T-helper 9 cell (primary cell): ENCODE measurements around the gene IQCF2.
"Not testable (repeated sequence)": the region's sequence is repeated elsewhere in the genome, so short reads cannot be mapped to it uniquely, and the experiment has no call there.

Source experiments
- DNase-seq: peaks from one replicate; pipeline ENCODE4 v3.0.0-alpha.2; 2020

IQCF2 gene

DNA sequence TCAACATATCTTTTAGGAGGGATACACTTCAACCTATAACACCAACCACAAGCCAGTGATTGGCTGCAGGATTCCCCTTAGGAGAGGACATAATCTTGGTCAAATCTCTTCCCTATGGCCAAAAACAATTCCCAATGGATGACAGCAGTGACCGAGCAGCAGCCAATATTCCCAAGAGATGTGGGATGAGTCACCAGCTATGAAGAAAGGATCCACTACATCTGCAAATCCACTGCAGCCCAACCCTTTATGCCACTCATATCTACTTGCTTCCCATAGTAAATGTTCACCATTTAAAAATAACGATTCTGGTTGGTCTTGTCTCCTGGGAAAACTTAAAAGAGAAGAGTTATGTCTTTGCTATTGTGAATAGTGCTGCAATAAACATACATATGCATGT, 18.5 kb downstream of the IQCF2 start:
- no peak for DNase-seq

DNA sequence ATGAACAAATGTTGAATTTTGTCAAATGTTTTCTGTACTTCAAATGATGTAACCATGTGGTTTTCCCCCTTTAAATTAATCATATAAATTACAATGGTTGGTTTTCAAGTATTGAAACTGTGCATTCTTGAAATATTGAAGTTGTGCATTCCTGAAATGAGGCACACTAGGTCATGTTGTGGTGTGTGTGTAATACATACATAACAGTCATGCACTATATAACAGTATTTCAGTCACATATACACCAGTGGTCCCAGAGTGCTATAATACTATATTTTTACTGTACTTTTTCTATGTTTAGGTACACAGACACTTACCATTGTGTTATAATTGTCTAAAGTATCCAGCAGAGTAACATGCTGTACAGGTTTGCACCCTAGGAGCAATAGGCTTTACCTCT, 25.0 kb downstream of the IQCF2 start:
- no peak for DNase-seq

DNA sequence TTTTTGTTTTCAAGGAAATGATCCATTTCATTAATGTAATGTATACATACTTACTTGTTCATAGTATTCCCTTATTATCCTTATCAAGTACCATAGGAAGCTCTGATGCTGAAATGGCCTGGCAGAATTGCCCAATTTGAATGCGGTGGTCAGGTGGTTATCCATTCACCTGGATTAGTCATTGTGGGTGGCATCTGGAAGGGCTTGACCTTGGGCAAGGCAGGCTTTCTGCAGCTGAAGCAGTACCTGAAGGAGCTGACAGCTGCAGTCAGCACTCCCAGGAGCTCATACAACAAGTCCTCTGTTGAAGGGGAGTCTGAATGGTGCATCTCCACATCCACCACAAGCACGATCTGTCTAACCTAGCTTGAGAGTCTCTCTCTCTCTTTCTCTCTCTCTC, 26.2 kb downstream of the IQCF2 start:
- no peak for DNase-seq

DNA sequence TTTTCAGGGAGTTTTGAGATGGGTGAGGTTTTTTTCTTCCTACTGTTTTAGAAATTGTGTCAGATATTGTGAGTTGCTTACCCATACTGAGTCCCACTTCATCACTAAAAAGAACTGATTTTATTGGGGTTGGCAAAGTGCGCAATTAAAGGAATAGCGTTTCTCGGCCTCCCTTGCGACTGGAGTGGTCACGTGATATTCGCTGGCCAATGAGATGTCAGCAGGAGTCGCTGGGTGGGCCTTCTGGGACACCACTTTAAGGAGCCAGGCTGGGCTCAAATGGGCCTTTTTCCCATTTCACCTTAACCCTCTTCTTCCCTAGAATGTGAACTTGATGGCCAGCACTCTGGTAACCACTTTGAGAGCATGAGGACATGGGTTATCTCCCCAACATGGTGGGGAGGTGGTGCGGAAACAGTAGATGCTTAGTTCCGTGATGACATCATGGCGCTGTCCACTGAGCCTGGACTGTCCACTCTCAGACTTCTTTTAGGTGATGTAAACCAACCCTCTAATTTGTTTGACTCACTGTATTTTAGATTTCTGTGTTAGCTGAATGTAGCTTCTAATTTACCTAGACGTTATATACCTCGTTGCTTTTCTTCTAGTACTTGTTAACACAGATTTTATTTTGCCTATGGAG, 27.2 kb downstream of the IQCF2 start:
- DNase-seq: no peak

DNA sequence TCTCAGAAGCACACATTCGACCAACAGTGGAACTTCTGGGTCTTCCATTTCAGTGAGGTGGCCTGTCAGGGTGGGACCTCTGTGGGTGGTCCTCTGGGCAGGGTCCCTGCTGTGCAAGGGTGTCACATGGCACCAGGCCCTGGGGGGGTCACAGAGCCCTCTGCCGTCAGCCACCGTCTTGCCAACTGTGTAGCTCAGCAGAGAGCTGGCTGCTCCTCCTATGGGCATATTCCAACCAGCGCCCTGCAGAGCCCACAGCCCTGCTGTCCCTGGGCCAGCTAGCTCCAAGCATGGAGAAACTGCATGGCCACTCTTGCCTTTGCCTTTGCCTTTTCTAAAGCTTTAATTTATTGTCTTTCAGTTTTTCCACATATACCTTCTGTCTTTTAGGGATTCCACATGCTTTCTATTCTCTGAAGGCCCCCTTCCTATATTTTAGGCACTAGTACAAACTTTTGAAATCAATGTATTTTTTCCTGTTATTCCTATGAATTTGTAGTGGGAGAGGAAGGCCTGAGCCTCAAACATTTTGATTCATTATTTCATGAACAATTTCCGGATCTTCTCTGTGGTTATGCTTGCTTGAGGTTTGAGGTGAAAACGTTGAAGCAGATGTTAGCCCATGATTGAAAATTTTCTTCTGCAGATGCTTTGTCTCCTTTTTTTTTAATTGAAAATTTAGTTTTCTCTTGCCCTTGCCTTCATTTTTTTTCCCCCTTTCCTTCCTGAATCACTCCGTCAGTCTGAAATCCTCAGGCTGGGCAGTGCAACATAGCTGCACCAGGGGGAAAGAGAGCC, 30.0 kb downstream of the IQCF2 start:
- DNase-seq: no peak

DNA sequence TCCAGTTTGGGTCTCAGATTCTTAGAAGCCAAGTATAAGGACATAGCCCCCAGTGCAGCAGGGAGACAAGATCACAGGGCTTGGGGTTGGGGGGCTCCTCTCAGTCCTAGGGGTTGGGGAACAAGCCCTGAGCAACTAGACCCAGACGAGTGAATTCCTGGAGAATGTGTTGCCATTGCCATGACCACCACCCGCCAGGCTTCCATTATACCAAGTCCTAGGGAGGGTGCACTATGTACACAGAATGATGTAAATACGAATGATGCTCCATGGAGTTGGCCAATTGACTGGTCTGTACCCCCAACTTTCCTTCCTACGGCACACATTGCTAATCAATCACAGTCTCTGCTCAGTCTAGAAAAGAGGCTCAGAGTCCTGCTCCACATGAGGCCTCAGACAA, 33.0 kb downstream of the IQCF2 start:
- no peak for DNase-seq

DNA sequence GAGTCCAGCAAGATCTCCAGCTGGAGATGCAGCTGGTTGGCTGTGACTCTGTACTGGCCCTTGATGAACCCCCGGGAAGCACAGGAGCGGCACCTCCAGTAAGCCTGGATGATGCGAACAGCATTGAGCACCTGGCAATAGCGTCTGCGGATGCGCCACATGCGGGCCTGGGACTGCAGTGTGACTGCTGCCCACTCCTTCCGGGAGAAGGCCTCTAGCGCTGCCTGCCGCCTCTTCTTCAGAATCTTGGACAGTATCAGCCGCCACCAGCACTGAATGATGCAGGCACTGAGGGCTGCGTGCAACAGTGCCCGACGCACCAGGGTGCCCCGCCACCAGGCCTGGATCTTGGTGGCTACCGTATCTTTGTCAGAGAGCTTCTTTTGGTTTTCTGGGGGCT, 33.5 kb downstream of the IQCF2 start:
- no peak for DNase-seq

DNA sequence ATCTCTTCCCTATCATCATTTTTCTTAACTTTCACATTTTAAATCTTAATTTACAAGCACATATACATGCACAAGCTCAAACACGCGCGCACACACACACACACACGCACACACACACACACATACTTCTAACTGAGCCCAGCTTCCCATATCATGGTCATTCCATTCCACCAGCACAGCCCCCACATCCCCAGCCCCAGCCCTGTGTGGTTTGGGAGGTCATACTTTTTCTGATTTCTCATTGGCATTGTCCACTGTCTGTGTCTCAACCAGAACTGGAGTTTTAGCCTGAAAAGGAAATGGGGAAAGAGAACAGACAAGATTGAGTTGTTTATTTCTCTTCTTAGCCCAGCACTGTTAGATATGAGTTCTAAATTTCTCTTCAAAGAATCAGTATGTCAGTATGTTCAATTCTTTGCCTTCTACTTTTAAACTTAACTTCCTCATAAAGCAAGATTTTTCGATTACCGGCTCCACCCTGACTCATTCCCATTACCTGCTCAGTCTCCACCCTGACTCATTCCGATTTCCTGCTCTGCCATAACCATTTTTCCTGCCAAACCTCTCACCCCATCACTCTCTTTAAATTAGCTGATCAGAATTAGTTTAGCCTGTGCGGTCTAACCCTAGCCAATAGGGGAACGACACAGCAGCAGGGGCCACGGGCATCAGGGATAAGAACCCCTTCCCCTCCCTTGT, 35.3 kb downstream of the IQCF2 start:
- no peak for DNase-seq

DNA sequence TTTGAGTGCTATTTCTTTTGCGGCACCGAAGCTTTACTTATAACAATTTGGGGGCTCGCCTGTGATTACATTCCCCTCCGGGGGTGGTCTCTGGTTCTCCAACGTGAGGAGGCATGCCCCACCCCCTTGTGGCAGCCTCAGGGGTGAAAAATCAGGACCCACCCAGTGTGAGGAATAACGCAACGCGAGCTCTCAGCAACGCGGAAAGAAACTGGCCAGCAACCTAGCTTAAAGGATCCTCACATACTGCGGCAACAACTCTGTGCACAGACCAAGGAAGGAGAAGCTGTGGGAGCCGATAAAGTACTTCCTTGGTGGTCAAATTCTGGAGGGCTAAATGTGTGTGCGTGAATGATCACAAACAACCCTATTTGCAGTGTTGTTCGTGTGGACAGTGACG, 36.0 kb downstream of the IQCF2 start:
- DNase-seq: no peak

DNA sequence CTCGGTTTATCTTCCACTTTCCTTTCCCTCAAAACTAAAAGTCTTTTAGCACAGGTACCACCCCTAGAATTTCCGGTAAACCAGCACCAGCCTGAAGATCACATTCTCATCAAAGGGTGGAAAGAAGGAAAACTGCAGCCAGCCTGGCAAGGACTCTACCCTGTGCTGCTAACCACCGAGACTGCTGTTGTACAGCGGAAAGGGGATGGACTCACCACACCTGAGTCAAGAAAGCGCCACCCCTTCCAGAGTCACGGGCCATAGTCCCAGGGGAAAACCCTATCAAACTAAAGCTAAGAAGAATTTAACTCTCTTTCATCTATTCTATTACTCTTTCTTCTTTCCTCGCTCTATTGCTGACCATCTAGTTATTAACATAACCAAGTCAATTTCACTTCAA, 38.6 kb downstream of the IQCF2 start:
- DNase-seq: not testable (repeated sequence)

DNA sequence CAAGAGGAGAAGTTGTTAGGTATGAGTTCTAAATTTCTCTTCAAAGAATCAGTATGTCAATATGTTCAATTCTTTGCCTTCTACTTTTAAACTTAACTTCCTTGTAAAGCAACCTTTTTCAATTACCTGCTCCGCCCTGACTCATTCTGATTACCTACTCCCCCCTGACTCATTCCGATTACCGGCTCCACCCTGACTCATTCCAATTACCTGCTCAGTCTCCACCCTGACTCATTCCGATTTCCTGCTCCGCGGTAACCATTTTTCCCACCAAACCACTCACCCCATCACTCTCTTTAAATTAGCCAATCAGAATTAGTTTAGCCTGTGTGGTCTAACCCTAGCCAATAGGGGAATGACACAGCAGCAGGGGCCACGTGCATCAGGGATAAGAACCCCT, 40.9 kb downstream of the IQCF2 start:
- not testable (repeated sequence) for DNase-seq

DNA sequence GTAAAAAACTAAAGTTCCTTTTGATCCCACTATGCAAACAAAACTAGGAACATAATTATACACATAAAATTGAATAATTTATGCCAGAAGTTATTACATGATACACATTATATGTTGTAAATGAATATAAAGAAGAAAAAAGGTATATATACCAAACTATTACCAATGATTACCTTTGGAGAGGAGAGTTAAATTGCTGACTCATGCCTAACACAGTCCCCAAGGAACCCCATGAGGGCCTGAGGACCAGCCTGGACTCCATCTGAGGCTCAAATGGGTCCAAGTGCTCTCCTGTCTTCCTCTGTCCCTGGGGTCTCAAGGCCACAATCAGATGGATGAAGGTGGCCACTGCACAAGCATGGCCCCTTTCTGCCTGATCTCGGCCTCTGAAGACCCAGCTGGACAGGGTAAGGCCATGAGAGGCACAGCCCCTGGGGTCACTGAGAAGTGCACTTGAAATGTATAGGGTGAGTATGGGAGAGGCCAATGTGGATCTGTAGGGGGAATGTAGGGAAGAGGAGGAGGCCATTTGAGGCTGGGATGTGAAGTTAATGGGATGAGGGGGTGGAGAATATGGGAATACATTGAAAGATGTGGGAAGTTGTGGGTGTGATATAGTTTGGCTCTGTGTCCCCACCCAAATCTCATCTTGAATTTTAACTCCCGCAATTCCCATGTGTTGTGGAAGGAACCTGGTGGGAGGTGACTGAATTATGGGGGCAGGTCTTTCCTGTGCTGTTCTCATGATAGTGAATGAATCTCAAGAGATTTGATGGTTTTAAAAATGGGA, 42.8 kb downstream of the IQCF2 start:
- DNase-seq: no peak

DNA sequence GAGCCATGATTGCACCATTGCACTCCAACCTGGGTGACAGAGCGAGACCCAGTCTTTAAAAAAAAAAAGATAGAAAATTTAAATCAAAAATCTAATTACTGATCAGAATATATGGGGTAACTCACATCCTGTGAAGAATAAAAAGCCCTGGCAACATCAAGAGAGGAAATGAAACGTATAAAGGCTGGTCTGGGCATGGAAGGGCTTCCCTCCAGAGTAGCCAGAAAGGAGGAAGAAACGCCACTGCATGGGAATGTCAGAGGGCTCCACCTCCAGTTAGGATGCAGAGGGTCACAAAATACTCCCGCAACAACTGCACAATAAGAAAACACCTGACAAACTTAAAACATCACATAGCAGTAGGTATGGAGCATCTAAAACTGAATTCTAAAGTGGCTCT, 46.6 kb downstream of the IQCF2 start:
- no peak for DNase-seq
